ENCODE measurements around the gene KLF6. TPM values are rescaled to one million over a fixed set of nuclear protein-coding genes. Genes with fewer than 3 reads are reported as not detected.

The KLF6 gene
- total RNA-seq, 1 donor from 2014 or later = 110 TPM

- Mint-ChIP-seq H3K4me1 (ENCODE audit: low read depth) (peaks cover 97% of the 10 kb centered on the region), H3K9me3 (peaks cover 7% of the 10 kb centered on the region), H3K36me3 (ENCODE audit: low read depth) (peaks cover 16% of the 10 kb centered on the region), H3K4me3 (no peak overlapping the region), H3K27me3 (ENCODE audit: insufficient read depth) (no peaks in the 10 kb centered on the region), H3K27ac (peak overlapping the region; percentile 15)
- intact Hi-C loops (cut with micrococcal nuclease) = loop anchor here (10.0 kb wide), 1 partner anchor 483 kb away; no protein-coding TSS in a partner anchor
- no peak for DNase-seq (ENCODE audit: low spot score)
These were observed 23.1 kb downstream of the KLF6 start for GRCh38 chr10:3761904-3762303.

GRCh38 chr10:3761021-3761686 lies 23.9 kb downstream of the KLF6 start:
- DNase-seq (ENCODE audit: low spot score) = no peak
- peaks cover 97% of the 10 kb centered on the region for H3K4me1 Mint-ChIP-seq (ENCODE audit: low read depth)
- peaks cover 15% of the 10 kb centered on the region for H3K36me3 Mint-ChIP-seq (ENCODE audit: low read depth)
- H3K27me3 Mint-ChIP-seq (ENCODE audit: insufficient read depth) = no peaks in the 10 kb centered on the region
- peak overlapping the region; percentile 2 for H3K4me3 Mint-ChIP-seq
- intact Hi-C loops (cut with micrococcal nuclease) = loop anchor here (10.0 kb wide), 1 partner anchor 484 kb away; no protein-coding TSS in a partner anchor
- H3K9me3 Mint-ChIP-seq = peaks cover 10% of the 10 kb centered on the region
- H3K27ac Mint-ChIP-seq = peak overlapping the region; percentile 84

GRCh38 chr10:3760083-3760482 lies 24.9 kb downstream of the KLF6 start:
- Mint-ChIP-seq H3K4me1 (ENCODE audit: low read depth) (peaks cover 97% of the 10 kb centered on the region), H3K36me3 (ENCODE audit: low read depth) (peaks cover 19% of the 10 kb centered on the region), H3K9me3 (peaks cover 10% of the 10 kb centered on the region), H3K27me3 (ENCODE audit: insufficient read depth) (no peaks in the 10 kb centered on the region), H3K4me3 (no peak overlapping the region), H3K27ac (peak overlapping the region; percentile 100)
- DNase-seq (ENCODE audit: low spot score) = no peak
- intact Hi-C loops (cut with micrococcal nuclease) = loop anchor here (10.0 kb wide), 1 partner anchor 485 kb away; no protein-coding TSS in a partner anchor

GRCh38 chr10:3759397-3759796 lies 25.6 kb downstream of the KLF6 start:
- intact Hi-C loops (cut with micrococcal nuclease) = loop anchor here (2.0 to 10.0 kb wide), 6 partner anchors 72 to 895 kb away; no protein-coding TSS in a partner anchor
- no peaks in the 10 kb centered on the region for H3K27me3 Mint-ChIP-seq (ENCODE audit: insufficient read depth)
- peak overlapping the region; percentile 100 for H3K27ac Mint-ChIP-seq
- H3K36me3 Mint-ChIP-seq (ENCODE audit: low read depth) = peaks cover 21% of the 10 kb centered on the region
- peaks cover 10% of the 10 kb centered on the region for H3K9me3 Mint-ChIP-seq
- DNase-seq (ENCODE audit: low spot score) = no peak
- H3K4me3 Mint-ChIP-seq = peak overlapping the region; percentile 15
- peaks cover 97% of the 10 kb centered on the region for H3K4me1 Mint-ChIP-seq (ENCODE audit: low read depth)

GRCh38 chr10:3758491-3758970 lies 26.5 kb downstream of the KLF6 start:
- intact Hi-C loops (cut with micrococcal nuclease) = loop anchor here (1.0 to 10.0 kb wide), 13 partner anchors 18 to 896 kb away; no protein-coding TSS in a partner anchor
- peaks cover 21% of the 10 kb centered on the region for H3K36me3 Mint-ChIP-seq (ENCODE audit: low read depth)
- no peaks in the 10 kb centered on the region for H3K27me3 Mint-ChIP-seq (ENCODE audit: insufficient read depth)
- peaks cover 10% of the 10 kb centered on the region for H3K9me3 Mint-ChIP-seq
- H3K4me1 Mint-ChIP-seq (ENCODE audit: low read depth) = peaks cover 91% of the 10 kb centered on the region
- peak overlapping the region; percentile 51 for H3K4me3 Mint-ChIP-seq
- H3K27ac Mint-ChIP-seq = peak overlapping the region; percentile 100
- no peak for DNase-seq (ENCODE audit: low spot score)

- Mint-ChIP-seq H3K9me3 (peaks cover 10% of the 10 kb centered on the region), H3K4me1 (ENCODE audit: low read depth) (peaks cover 84% of the 10 kb centered on the region), H3K27me3 (ENCODE audit: insufficient read depth) (no peaks in the 10 kb centered on the region), H3K4me3 (peak overlapping the region; percentile 78), H3K36me3 (ENCODE audit: low read depth) (peaks cover 21% of the 10 kb centered on the region), H3K27ac (peak overlapping the region; percentile 100)
- DNase-seq (ENCODE audit: low spot score) = peak; percentile 66
- intact Hi-C loops (cut with micrococcal nuclease) = loop anchor here (1.0 to 10.0 kb wide), 15 partner anchors 7 to 897 kb away; no protein-coding TSS in a partner anchor
These were observed 27.1 kb downstream of the KLF6 start for GRCh38 chr10:3757638-3758490.

- Mint-ChIP-seq H3K27ac (peak overlapping the region; percentile 100), H3K27me3 (ENCODE audit: insufficient read depth) (no peaks in the 10 kb centered on the region), H3K9me3 (peaks cover 10% of the 10 kb centered on the region), H3K4me3 (peak overlapping the region; percentile 78), H3K4me1 (ENCODE audit: low read depth) (peaks cover 78% of the 10 kb centered on the region), H3K36me3 (ENCODE audit: low read depth) (peaks cover 23% of the 10 kb centered on the region)
- no peak for DNase-seq (ENCODE audit: low spot score)
- intact Hi-C loops (cut with micrococcal nuclease) = loop anchor here (1.0 to 10.0 kb wide), 7 partner anchors 8 to 898 kb away; no protein-coding TSS in a partner anchor
These were observed 27.8 kb downstream of the KLF6 start for GRCh38 chr10:3757250-3757637.

- H3K27me3 Mint-ChIP-seq (ENCODE audit: insufficient read depth) = no peaks in the 10 kb centered on the region
These were observed 28.7 kb downstream of the KLF6 start for GRCh38 chr10:3756360-3756740.

GRCh38 chr10:3755440-3756359 lies 29.3 kb downstream of the KLF6 start:
- H3K4me3 Mint-ChIP-seq = no peak overlapping the region

More at GRCh38 chr10:3756360-3756740, 28.7 kb downstream of the KLF6 start:
- intact Hi-C loops (cut with micrococcal nuclease) = loop anchor here (5.0 to 10.0 kb wide), 5 partner anchors 69 to 898 kb away; no protein-coding TSS in a partner anchor
- Mint-ChIP-seq H3K27ac (peak overlapping the region; percentile 100), H3K36me3 (ENCODE audit: low read depth) (peaks cover 23% of the 10 kb centered on the region), H3K4me3 (peak overlapping the region; percentile 48), H3K4me1 (ENCODE audit: low read depth) (peaks cover 76% of the 10 kb centered on the region), H3K9me3 (peaks cover 10% of the 10 kb centered on the region)
- no peak for DNase-seq (ENCODE audit: low spot score)

GRCh38 chr10:3754727-3755439 lies 30.1 kb downstream of the KLF6 start:
- Mint-ChIP-seq H3K4me3 (no peak overlapping the region), H3K27ac (peak overlapping the region; percentile 100), H3K9me3 (peaks cover 3% of the 10 kb centered on the region), H3K27me3 (ENCODE audit: insufficient read depth) (no peaks in the 10 kb centered on the region), H3K4me1 (ENCODE audit: low read depth) (peaks cover 68% of the 10 kb centered on the region), H3K36me3 (ENCODE audit: low read depth) (peaks cover 18% of the 10 kb centered on the region)
- DNase-seq (ENCODE audit: low spot score) = no peak
- intact Hi-C loops (cut with micrococcal nuclease) = loop anchor here (5.0 to 10.0 kb wide), 5 partner anchors 68 to 900 kb away; no protein-coding TSS in a partner anchor

More at GRCh38 chr10:3755440-3756359, 29.3 kb downstream of the KLF6 start:
- H3K36me3 Mint-ChIP-seq (ENCODE audit: low read depth) = peaks cover 19% of the 10 kb centered on the region
- intact Hi-C loops (cut with micrococcal nuclease) = loop anchor here (5.0 to 10.0 kb wide), 5 partner anchors 68 to 899 kb away; no protein-coding TSS in a partner anchor
- H3K4me1 Mint-ChIP-seq (ENCODE audit: low read depth) = peaks cover 70% of the 10 kb centered on the region
- H3K27me3 Mint-ChIP-seq (ENCODE audit: insufficient read depth) = no peaks in the 10 kb centered on the region
- H3K9me3 Mint-ChIP-seq = peaks cover 4% of the 10 kb centered on the region
- peak overlapping the region; percentile 100 for H3K27ac Mint-ChIP-seq
- no peak for DNase-seq (ENCODE audit: low spot score)

GRCh38 chr10:3750854-3751253 lies 34.2 kb downstream of the KLF6 start:
- Mint-ChIP-seq H3K27ac (no peak overlapping the region), H3K9me3 (no peaks in the 10 kb centered on the region), H3K36me3 (ENCODE audit: low read depth) (peaks cover 11% of the 10 kb centered on the region), H3K27me3 (ENCODE audit: insufficient read depth) (peaks cover 2% of the 10 kb centered on the region), H3K4me3 (no peak overlapping the region), H3K4me1 (ENCODE audit: low read depth) (peaks cover 27% of the 10 kb centered on the region)
- intact Hi-C loops (cut with micrococcal nuclease) = loop anchor here (10.0 kb wide), 1 partner anchor 904 kb away; no protein-coding TSS in a partner anchor
- no peak for DNase-seq (ENCODE audit: low spot score)

Measured in activated T-helper 1 cell treated with anti-CD3 and anti-CD28 coated beads, Interleukin-12 subunit alpha, Interleukin-12 subunit beta, Interleukin-2, Interleukin-4 antibody, amounts not matched to agents 30 ng/mL and 10 ng/mL and 1 ng/mL, durations not matched to agents 14 hours and 24 hours and 36 hours (primary cell).